Measurements from ENCODE around the gene TDRD9. TPM values are rescaled to one million over a fixed set of nuclear protein-coding genes. Genes with fewer than 3 reads are reported as not detected.
"Not testable (repeated sequence)": the region's sequence is repeated elsewhere in the genome, so short reads cannot be mapped to it uniquely, and the experiment has no call there.

Gene TDRD9
- total and polyA plus RNA-seq, 12 donors = 0.55 to 8.4 (median 2.4) TPM

- H3K4me3 ChIP-seq = no peak overlapping the region
- H3K36me3 ChIP-seq = no peaks in the 10 kb centered on the region
- no peak for TF ChIP-seq CTCF (IDR thresholded peaks at IDR 0.05)
- 75 to 82% methylated on average over 2 of the region's 2 CpGs for WGBS, 2 donors
- no peaks in the 10 kb centered on the region for H3K4me1 ChIP-seq
- H3K9me3 ChIP-seq = no peaks in the 10 kb centered on the region
- ATAC-seq = no peak
- DNase-seq = no peak
- intact Hi-C loops (cut with DNase I) = loop anchor here in 2 of 10 donors (10.0 kb wide), 2 partner anchors 170 to 410 kb away; partner anchors contain the start of genes BAG5 (in 1 of the 2) and COA8 (in 1 of the 2)
- H3K27ac ChIP-seq = no peak overlapping the region
- H3K27me3 ChIP-seq = no peaks in the 10 kb centered on the region
Observed at GRCh38 chr14:103974575-103974974, 46.3 kb downstream of the TDRD9 start.

GRCh38 chr14:103980623-103981238 lies 52.5 kb downstream of the TDRD9 start:
- intact Hi-C loops (cut with DNase I) = loop anchor here in 5 of 10 donors (1.0 to 10.0 kb wide), 5 partner anchors 172 to 406 kb away; no protein-coding TSS in a partner anchor
- H3K4me3 ChIP-seq, H3K4me1 ChIP-seq, H3K27me3 ChIP-seq, H3K27ac ChIP-seq, H3K9me3 ChIP-seq, ATAC-seq, H3K36me3 ChIP-seq: not testable (repeated sequence)
- peak; percentile 40 to 82 (median 75) for TF ChIP-seq CTCF (IDR thresholded peaks at IDR 0.05)
- 37 to 52% methylated on average over 13 to 14 of the region's 14 CpGs for WGBS, 2 donors
- DNase-seq = peak; percentile 40 to 67

- peaks cover 0 to 3% (median 0%) of the 10 kb centered on the region in 9 donors for H3K4me1 ChIP-seq
- intact Hi-C loops (cut with DNase I) = loop anchor here in 4 of 10 donors (10.0 kb wide), 3 partner anchors 179 to 409 kb away; no protein-coding TSS in a partner anchor
Observed at GRCh38 chr14:103984196-103984595, 55.9 kb downstream of the TDRD9 start.

GRCh38 chr14:103989034-103989433 lies 60.8 kb downstream of the TDRD9 start:
- Histone ChIP-seq H3K27me3 (peaks cover 0 to 4% (median 0%) of the 10 kb centered on the region in 7 donors), H3K27ac (no peak overlapping the region), H3K9me3 (peaks cover 0 to 12% (median 0%) of the 10 kb centered on the region in 11 donors), H3K4me3 (no peak overlapping the region), H3K4me1 (no peaks in the 10 kb centered on the region), H3K36me3 (no peaks in the 10 kb centered on the region)
- intact Hi-C loops (cut with DNase I) = loop anchor here in 5 of 10 donors (5.0 to 10.0 kb wide), 4 partner anchors 182 to 414 kb away; no protein-coding TSS in a partner anchor
- no peak for TF ChIP-seq CTCF (IDR thresholded peaks at IDR 0.05)
- 86 to 92% methylated on average over 1 of the region's 1 CpG for WGBS, 2 donors
- no peak for ATAC-seq
- no peak for DNase-seq

More at GRCh38 chr14:103984196-103984595, 55.9 kb downstream of the TDRD9 start:
- Histone ChIP-seq H3K4me3 (no peak overlapping the region), H3K27me3 (no peaks in the 10 kb centered on the region), H3K36me3 (no peaks in the 10 kb centered on the region), H3K27ac (no peak overlapping the region), H3K9me3 (peaks cover 0 to 9% (median 0%) of the 10 kb centered on the region in 11 donors)
- 73 to 84% methylated on average over 5 of the region's 5 CpGs for WGBS, 2 donors
- DNase-seq (no peak), ATAC-seq (no peak)
- no peak for TF ChIP-seq CTCF (IDR thresholded peaks at IDR 0.05)

All from heart right ventricle (tissue), 16 donors.